HG03469 (cell line): ENCODE results near the gene SEC22C.
A peak's percentile ranks its signal among the peaks of the same experiment; 100 is the strongest.
"Not testable (repeated sequence)": the region's sequence is repeated elsewhere in the genome, so short reads cannot be mapped to it uniquely, and the experiment has no call there.

Experiments used
- ATAC-seq: cut with Tn5 transposase; IDR thresholded peaks from one replicate; pipeline ENCODE4 v1.9.1; 2021; ENCODE audit warnings: mild to moderate bottlenecking, moderate library complexity, moderate number of reproducible peaks; ENCODE audit not compliant: unreplicated experiment

The SEC22C gene

DNA sequence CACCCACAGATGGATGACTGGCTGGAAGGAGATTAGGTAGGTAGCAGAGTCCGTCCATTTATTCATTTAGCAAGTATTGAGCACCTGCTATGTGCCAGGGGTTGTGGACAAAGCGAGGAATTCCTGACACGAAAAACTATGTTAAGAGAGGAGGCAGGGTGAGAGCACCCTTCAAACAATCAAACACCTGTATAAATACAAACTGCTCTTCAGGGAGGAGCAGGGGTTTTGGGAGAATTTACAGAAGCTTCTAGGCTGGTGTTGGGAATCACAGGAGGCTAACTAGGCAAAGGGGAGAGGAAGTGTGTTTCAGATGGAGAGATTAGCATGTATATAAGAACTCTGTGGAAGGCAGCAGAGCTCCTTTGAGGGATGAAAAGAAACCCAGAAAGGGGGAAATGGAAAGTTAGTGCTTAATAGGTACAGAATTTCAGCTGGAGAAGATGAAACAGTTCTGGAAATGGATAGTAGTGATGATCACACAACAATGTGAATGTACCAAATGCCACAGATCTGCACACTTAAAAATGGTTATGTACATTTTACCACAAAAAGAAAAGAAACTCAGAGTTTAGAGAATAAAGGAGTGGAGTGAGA lies 805 bp upstream of the SEC22C start:
- ATAC-seq, result no peak

DNA sequence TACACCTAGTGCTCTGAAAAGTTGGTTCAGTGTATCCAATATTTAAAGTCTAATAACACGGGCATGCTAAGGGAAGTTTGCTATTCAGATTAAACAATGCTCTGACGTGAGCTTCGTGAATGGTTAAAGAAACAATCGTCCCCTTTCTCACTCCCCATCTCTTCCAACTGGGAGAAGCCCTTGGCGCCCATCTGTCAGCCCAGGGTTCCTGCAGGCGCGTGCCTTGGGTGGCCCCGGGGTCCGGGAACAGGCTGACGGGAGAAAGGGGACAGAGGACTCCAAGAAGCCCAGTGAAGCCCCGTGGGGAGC lies 413 bp downstream of the SEC22C start:
- no peak for ATAC-seq

- ATAC-seq, result not testable (repeated sequence)
Observed at GRCh38 chr3:42579346-42579745, 2.4 kb downstream of the SEC22C start.

GRCh38 chr3:42578054-42578453 lies 3.7 kb downstream of the SEC22C start:
- ATAC-seq, result no peak

DNA sequence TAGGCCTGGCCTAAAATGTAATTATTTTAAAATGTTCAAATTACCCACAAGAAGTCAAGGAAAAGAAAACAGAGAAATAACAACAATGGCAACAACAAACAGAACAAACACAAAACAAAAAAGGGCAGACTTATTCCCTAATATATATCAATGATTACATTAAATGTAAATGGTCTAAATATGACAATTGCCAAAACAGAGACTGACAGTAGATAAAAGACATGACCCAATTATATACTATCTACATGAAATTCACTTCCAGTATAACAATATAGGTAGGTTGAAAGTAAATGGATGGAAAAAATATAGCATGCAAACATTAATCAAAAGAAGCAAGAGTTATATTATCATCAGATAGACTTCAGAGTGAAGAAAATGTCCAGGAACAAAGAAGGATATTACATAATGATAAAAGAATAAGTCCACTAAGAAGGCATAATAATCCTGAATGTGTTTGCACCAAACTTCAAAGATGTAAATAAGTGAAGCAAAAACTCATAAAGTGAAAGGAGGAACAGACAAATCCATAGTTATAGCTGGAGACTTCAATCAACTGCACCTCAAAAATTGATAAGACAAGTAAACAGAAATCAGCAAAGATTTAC lies 6.5 kb downstream of the SEC22C start:
- ATAC-seq, result no peak

DNA sequence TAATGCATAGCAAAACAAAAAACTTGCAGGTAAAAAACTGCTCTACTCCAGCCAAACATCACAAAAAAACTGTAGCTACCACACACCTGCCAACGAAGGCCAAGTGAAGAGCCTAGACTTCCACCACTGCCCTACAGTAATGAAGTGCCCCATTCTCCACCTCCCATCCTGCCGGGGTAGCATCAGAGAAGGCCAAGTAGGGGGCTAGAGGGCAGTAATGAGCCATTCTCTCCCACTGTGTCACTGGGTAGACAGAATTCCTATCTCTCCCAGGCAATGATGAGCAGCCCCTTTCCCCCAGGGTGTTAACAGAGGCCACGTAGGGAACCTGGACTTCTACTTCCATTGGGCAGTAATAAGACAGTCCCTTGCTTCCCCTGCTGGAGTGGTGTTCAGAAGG lies 9.5 kb downstream of the SEC22C start:
- ATAC-seq, result no peak

- ATAC-seq, result no peak
Observed at GRCh38 chr3:42569593-42570142, 12.1 kb downstream of the SEC22C start.

DNA sequence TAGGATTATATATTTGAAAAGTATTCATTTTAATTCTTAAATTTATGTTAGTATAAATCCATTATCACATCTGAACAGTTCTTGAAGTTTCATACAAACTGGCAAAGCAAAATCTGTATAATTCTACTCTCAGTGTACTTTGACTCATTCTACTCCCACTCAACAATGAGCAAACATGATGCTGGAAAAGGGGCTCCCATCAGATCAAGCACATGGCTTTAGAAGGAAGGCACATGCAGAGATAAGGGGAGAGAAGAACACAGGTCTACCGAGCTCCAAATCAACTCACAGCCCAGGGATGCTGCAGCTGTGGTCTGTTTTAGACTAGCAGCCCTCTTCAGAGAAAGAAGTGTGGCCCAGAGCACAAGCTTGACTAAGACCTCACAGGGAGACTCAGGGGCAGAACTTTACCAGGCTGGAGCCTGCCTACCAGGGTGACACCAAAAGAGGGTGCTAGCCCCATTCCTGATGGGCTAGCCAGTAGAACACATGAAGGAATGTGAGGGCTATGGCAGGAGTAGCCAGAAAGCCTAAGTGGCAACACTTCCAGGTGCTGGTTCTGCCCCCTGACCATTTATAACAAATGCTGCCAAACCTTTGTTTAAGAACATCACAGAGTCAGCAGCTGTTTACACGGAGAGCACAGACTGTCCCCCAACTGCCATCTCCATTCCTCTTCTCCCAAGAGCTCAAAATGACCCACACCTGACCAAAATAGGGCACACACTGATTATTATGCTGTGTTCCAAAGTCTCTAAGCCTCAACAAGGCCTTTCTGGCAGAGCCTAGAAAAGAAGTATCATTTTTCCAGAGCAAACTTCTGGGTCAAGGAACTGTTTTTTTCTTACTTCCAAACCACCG lies 19.5 kb downstream of the SEC22C start:
- no peak for ATAC-seq

- ATAC-seq, result no peak
Observed at GRCh38 chr3:42557854-42558253, 23.9 kb downstream of the SEC22C start.

DNA sequence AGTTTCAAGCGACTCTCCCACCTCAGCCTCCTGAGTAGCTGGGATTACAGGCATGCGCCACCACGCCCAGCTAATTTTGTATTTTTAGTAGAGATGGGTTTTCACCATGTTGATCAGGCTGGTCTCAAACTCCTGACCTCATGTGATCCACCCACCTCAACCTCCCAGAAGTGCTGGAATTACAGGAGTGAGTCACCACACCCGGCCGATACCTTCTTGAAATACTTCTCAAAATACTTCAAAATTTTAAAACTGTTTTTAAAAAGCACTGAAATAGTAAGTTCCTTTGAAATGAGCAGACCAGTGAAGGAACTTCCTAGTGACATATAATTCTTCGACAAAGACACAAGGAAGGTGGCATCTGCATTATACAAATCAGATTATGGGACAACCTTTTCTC lies 24.9 kb downstream of the SEC22C start:
- ATAC-seq, result not testable (repeated sequence)

DNA sequence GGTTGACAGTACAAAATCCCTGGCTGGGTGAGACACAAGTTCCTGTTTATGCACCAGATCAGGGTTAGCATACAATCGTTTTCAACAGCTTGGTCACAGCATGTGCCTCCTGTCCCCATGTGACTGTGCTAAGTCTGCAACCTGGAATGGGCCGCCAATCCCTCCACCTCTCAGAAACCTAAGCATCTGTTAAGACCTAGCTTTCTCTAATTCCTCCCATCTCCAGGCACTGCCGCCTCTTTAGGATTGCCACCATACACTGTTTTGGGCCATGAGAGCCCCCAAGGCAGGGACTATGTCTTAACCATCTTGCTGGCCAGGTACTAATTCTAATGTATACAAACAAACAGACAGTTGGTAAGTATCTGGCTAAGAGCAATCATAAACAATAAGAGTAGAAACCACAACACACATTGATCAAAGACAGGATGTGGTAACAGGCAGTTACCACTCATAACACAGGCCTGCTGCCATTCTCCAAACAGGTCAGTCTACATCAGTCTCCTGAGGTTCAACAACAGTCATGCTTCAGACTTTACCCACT lies 25.6 kb downstream of the SEC22C start:
- peak; percentile 54 for ATAC-seq

GRCh38 chr3:42552830-42553229 lies 28.9 kb downstream of the SEC22C start:
- ATAC-seq, result no peak

- ATAC-seq, result no peak
Observed at GRCh38 chr3:42550250-42550649, 31.5 kb downstream of the SEC22C start.

DNA sequence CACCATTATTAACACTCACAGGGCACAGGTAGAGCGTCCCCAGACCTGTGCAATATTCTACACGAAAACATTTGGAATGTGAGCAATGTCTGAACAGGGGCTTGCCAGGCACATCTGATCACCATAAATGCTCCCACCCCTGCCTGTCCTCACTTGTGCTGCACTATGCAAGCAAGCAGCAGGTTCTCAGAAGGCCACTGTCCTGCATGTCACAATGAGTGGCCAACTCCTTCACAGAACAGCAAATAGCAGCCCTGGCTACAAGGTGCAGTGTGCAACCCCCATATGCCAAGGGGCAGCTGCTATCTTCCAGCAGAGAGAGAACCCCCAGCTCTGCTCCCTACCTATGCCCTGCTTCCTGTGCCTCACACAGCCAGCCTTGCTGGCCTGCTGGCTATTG lies 32.6 kb downstream of the SEC22C start:
- no peak for ATAC-seq

GRCh38 chr3:42547401-42547945 lies 34.3 kb downstream of the SEC22C start:
- no peak for ATAC-seq

GRCh38 chr3:42546691-42547213 lies 35.0 kb downstream of the SEC22C start:
- ATAC-seq, result no peak

DNA sequence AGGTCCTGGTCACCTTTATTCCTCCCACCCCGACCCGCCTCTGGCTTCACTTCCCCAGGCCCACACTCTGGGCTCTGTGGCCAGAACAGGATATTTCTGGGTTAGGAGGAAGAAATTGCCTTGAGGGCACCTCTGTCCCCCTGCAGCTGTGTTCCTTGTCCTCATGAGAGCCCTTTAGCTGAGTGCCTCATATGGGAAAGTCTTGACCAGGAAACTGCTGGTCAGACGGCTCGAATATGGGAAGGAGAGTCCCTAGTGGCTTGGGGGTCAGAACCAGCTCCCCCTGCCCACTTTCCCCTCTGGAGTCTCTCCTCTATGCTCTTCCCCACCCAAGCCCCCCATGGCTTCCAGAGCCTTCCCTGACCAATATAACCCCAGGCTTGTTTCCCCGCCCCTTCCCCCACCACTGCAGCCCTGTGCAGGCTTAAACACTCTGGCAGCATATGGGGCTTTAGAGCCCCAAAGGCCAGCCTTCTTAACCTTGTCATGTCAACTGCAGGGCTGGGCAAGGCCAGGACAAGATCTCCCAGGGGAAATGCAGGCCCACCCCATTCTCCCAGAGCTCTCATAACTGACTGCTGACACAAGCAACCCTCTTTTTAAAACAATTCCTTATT lies 36.4 kb downstream of the SEC22C start:
- ATAC-seq, result no peak

DNA sequence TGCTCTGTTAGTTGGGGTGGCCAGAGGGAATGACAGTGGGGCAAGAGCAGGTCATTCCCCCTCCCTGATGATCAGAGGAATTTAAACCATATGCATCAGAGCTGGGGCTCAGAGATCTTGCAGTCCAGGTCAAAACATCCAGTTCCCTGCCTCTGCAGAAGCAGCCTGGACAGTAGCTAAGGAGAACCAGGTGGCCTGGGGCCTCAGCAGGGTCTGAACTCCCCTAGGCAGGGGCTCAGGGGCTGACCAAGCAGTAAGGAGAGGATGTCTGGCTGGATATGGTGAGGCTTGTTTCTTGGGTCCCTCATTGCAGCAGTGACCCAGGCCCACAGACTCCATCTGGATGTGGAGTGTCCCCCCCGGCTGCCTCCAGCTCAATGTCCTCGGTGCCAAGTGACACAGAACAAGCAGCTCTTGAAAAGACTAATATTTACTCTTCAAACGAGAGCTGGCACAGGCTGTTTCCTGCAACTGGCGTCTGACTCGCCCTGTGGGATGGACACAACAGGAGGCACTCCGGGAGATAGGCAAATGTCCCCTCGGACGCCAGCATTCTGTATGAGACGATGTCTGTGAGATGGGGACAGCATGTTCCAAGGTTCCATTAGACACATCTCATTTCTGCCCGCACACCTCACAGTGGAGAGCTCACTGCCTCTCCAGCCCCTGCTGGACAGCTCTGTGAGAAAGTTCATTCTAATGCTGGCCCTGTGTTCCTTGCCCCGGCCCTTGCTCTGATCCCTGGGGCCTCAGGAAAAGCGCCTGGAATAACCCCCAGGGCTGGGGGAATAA lies 37.1 kb downstream of the SEC22C start:
- no peak for ATAC-seq

- no peak for ATAC-seq
Observed at GRCh38 chr3:42541079-42541478, 40.7 kb downstream of the SEC22C start.
